ENCODE results near the gene SPR.
A peak's percentile ranks its signal among the peaks of the same experiment; 100 is the strongest.

Gene SPR

GRCh38 chr2:72863046-72863445, 24.2 kb upstream of the SPR start:
- Histone ChIP-seq H3K4me1 (ENCODE audit: control insufficient read depth, insufficient read depth, low read length) (no peaks in the 10 kb centered on the region), H3K27ac (ENCODE audit: extremely low read depth, low read depth, low read length) (no peak overlapping the region), H3K4me3 (ENCODE audit: low read depth, low read length) (no peak overlapping the region), H3K9me3 (ENCODE audit: control insufficient read depth, insufficient read depth, low read depth, low read length) (no peaks in the 10 kb centered on the region), H3K36me3 (ENCODE audit: control insufficient read depth in 2 of 2, insufficient read depth in 1 of 2, low read length in 2 of 2) (no peaks in the 10 kb centered on the region)
- ChIA-PET CTCF (interaction anchor here (0.6 to 5.8 kb wide), 37 partner anchors 8 to 913 kb away, joined by 3 to 72 read pairs (median 4); partner anchors contain the start of gene SPR), POLR2A (no interaction called here)
- TF ChIP-seq ZNF302 (tag by site-specific recombination; IDR thresholded peaks at IDR 0.05; ENCODE audit: low read depth) (no peak), KLF10 (tag by site-specific recombination; IDR thresholded peaks at IDR 0.05) (no peak), ZFP3 (tag by site-specific recombination; IDR thresholded peaks at IDR 0.05; ENCODE audit: low read depth) (no peak), ZNF777 (tag by site-specific recombination; IDR thresholded peaks at IDR 0.05; ENCODE audit: borderline replicate concordance) (0 out of 2 replicates have a peak, but pooled peaks have one; percentile 42)

GRCh38 chr2:72864500-72864899, 22.7 kb upstream of the SPR start:
- ChIA-PET CTCF (interaction anchor here (0.6 to 4.9 kb wide), 14 partner anchors 10 to 313 kb away, joined by 3 to 54 read pairs (median 3); partner anchors contain the start of gene SPR), POLR2A (interaction anchor here (0.7 kb wide), 1 partner anchor 181 kb away, joined by 3 read pairs; no protein-coding TSS in a partner anchor)
- TF ChIP-seq ZNF48 (tag by site-specific recombination; IDR thresholded peaks at IDR 0.05) (no peak), ZBTB20 (tag by site-specific recombination; IDR thresholded peaks at IDR 0.05) (no peak), ZNF473 (tag by site-specific recombination; IDR thresholded peaks at IDR 0.05) (no peak), ZNF792 (tag by site-specific recombination; IDR thresholded peaks at IDR 0.05) (no peak), ZNF580 (tag by site-specific recombination; IDR thresholded peaks at IDR 0.05) (no peak), ZNF558 (tag by site-specific recombination; IDR thresholded peaks at IDR 0.05) (no peak), ZNF132 (tag by site-specific recombination; IDR thresholded peaks at IDR 0.05; ENCODE audit: borderline replicate concordance) (no peak), ZBTB48 (tag by site-specific recombination; IDR thresholded peaks at IDR 0.05) (no peak), ZIC2 (tag by site-specific recombination; IDR thresholded peaks at IDR 0.05) (no peak), ZNF571 (tag by site-specific recombination; IDR thresholded peaks at IDR 0.05) (no peak), KLF1 (tag by site-specific recombination; IDR thresholded peaks at IDR 0.05) (no peak), FEZF1 (tag by site-specific recombination; IDR thresholded peaks at IDR 0.05) (no peak), ZNF311 (tag by site-specific recombination; IDR thresholded peaks at IDR 0.05; ENCODE audit: borderline replicate concordance) (no peak), TRIM28 (IDR thresholded peaks at IDR 0.05; ENCODE audit: borderline replicate concordance, low read length) (no peak), ZEB2 (tag by site-specific recombination; IDR thresholded peaks at IDR 0.05) (no peak), PRDM6 (tag by site-specific recombination; IDR thresholded peaks at IDR 0.05) (no peak)
- H3K27ac ChIP-seq (ENCODE audit: extremely low read depth, low read depth, low read length): no peak overlapping the region
- no peaks in the 10 kb centered on the region for H3K36me3 ChIP-seq (ENCODE audit: control insufficient read depth in 2 of 2, insufficient read depth in 1 of 2, low read length in 2 of 2)
- no peak overlapping the region for H3K4me3 ChIP-seq (ENCODE audit: low read depth, low read length)
- H3K9me3 ChIP-seq (ENCODE audit: control insufficient read depth, insufficient read depth, low read depth, low read length): no peaks in the 10 kb centered on the region
- H3K4me1 ChIP-seq (ENCODE audit: control insufficient read depth, insufficient read depth, low read length): no peaks in the 10 kb centered on the region

GRCh38 chr2:72871060-72871459, 16.1 kb upstream of the SPR start:
- Histone ChIP-seq H3K4me3 (ENCODE audit: low read depth, low read length) (no peak overlapping the region), H3K27ac (ENCODE audit: extremely low read depth, low read depth, low read length) (no peak overlapping the region), H3K9me3 (ENCODE audit: control insufficient read depth, insufficient read depth, low read depth, low read length) (no peaks in the 10 kb centered on the region), H3K4me1 (ENCODE audit: control insufficient read depth, insufficient read depth, low read length) (no peaks in the 10 kb centered on the region), H3K36me3 (ENCODE audit: control insufficient read depth in 2 of 2, insufficient read depth in 1 of 2, low read length in 2 of 2) (no peaks in the 10 kb centered on the region)
- ChIA-PET POLR2A (no interaction called here), CTCF (interaction anchor here (0.6 to 1.7 kb wide), 5 partner anchors 9 to 23 kb away, joined by 3 to 9 read pairs (median 6); no protein-coding TSS in a partner anchor)
- TF ChIP-seq ZNF184 (tag by site-specific recombination; IDR thresholded peaks at IDR 0.05): no peak
- TF ChIP-seq ZBTB44 (tag by site-specific recombination; IDR thresholded peaks at IDR 0.05): no peak
- TF ChIP-seq ZNF777 (tag by site-specific recombination; IDR thresholded peaks at IDR 0.05; ENCODE audit: borderline replicate concordance): no peak
- TF ChIP-seq ZNF621 (tag by site-specific recombination; IDR thresholded peaks at IDR 0.05): no peak
- no peak for TF ChIP-seq ZBTB49 (tag by site-specific recombination; IDR thresholded peaks at IDR 0.05; ENCODE audit: low read depth)
- no peak for TF ChIP-seq CTCF (tag by site-specific recombination; IDR thresholded peaks at IDR 0.05)

Data from HEK293 (cell line).